ENCODE results near the gene TBC1D32.
"Not testable (repeated sequence)": the region's sequence is repeated elsewhere in the genome, so short reads cannot be mapped to it uniquely, and the experiment has no call there.

TBC1D32 gene

GRCh38 chr6:121205569-121205968 is 128.7 kb downstream of the TBC1D32 start:
- DNase-seq = no peak

GRCh38 chr6:121201105-121201504 is 133.2 kb downstream of the TBC1D32 start:
- DNase-seq = no peak

- DNase-seq = not testable (repeated sequence)
Measured at GRCh38 chr6:121196042-121196441, 138.2 kb downstream of the TBC1D32 start.

GRCh38 chr6:121190122-121190521 is 144.2 kb downstream of the TBC1D32 start:
- DNase-seq = no peak

GRCh38 chr6:121188356-121188755 is 145.9 kb downstream of the TBC1D32 start:
- DNase-seq = no peak

- no peak for DNase-seq
Measured at GRCh38 chr6:121187833-121188200, 146.5 kb downstream of the TBC1D32 start.

GRCh38 chr6:121187200-121187832 is 147.0 kb downstream of the TBC1D32 start:
- DNase-seq = no peak

- no peak for DNase-seq
Measured at GRCh38 chr6:121183742-121184141, 150.5 kb downstream of the TBC1D32 start.

GRCh38 chr6:121175827-121176226 is 158.5 kb downstream of the TBC1D32 start:
- DNase-seq = no peak

- DNase-seq = not testable (repeated sequence)
Measured at GRCh38 chr6:121172451-121172850, 161.8 kb downstream of the TBC1D32 start.

- DNase-seq = no peak
Measured at GRCh38 chr6:121171879-121172278, 162.4 kb downstream of the TBC1D32 start.

- DNase-seq = no peak
Measured at GRCh38 chr6:121161886-121162285, 172.4 kb downstream of the TBC1D32 start.

GRCh38 chr6:121160276-121160675 is 174.0 kb downstream of the TBC1D32 start:
- DNase-seq = no peak

GRCh38 chr6:121158891-121159290 is 175.4 kb downstream of the TBC1D32 start:
- DNase-seq = no peak

GRCh38 chr6:121158438-121158837 is 175.8 kb downstream of the TBC1D32 start:
- no peak for DNase-seq

- DNase-seq = no peak
Measured at GRCh38 chr6:121157906-121158305, 176.4 kb downstream of the TBC1D32 start.

GRCh38 chr6:121143476-121143875 is 190.8 kb downstream of the TBC1D32 start:
- DNase-seq = no peak

- no peak for DNase-seq
Measured at GRCh38 chr6:121142093-121142492, 192.2 kb downstream of the TBC1D32 start.

- no peak for DNase-seq
Measured at GRCh38 chr6:121135425-121135824, 198.9 kb downstream of the TBC1D32 start.

GRCh38 chr6:121134922-121135321 is 199.4 kb downstream of the TBC1D32 start:
- no peak for DNase-seq

GRCh38 chr6:121124600-121124999 is 209.7 kb downstream of the TBC1D32 start:
- DNase-seq = no peak

GRCh38 chr6:121112356-121112755 is 221.9 kb downstream of the TBC1D32 start:
- no peak for DNase-seq

- DNase-seq = no peak
Measured at GRCh38 chr6:121110733-121111132, 223.5 kb downstream of the TBC1D32 start.

GRCh38 chr6:121106962-121107361 is 227.3 kb downstream of the TBC1D32 start:
- no peak for DNase-seq

- no peak for DNase-seq
Measured at GRCh38 chr6:121105461-121105860, 228.8 kb downstream of the TBC1D32 start.
